HepG2 (cell line): ENCODE measurements around the gene FMNL1. TPM values are rescaled to one million over a fixed set of nuclear protein-coding genes. Genes with fewer than 3 reads are reported as not detected.

Experiments used
- GFI1 ChIP-seq: sonication (generic); formaldehyde crosslinking; IDR thresholded peaks from 2 replicates; pipeline ENCODE4 v1.5.0; 2020; ENCODE audit warnings: missing genetic modification reagents, mild to moderate bottlenecking, borderline replicate concordance
- HHEX ChIP-seq: IDR thresholded peaks from 2 replicates; pipeline ENCODE4 v1.6.1; 2016; ENCODE audit warnings: control low read depth
- HNF4A ChIP-seq: sonication (generic); formaldehyde crosslinking; IDR thresholded peaks from 2 replicates; pipeline ENCODE4 v1.4.0; 2020; ENCODE audit warnings: missing genetic modification reagents
- KLF6 ChIP-seq: IDR thresholded peaks from 2 replicates; pipeline ENCODE4 v1.8.0; 2016; ENCODE audit warnings: missing biosample characterization, missing genetic modification reagents
- MTF2 ChIP-seq: sonication (generic); formaldehyde crosslinking; IDR thresholded peaks from 2 replicates; pipeline ENCODE4 v1.5.0; 2020; ENCODE audit warnings: missing genetic modification reagents, borderline replicate concordance
- MYC ChIP-seq: sonication (generic); formaldehyde crosslinking; IDR thresholded peaks from 2 replicates; pipeline ENCODE4 v1.9.0; 2021; ENCODE audit warnings: missing genetic modification reagents, borderline replicate concordance
- MYNN ChIP-seq: sonication (generic); formaldehyde crosslinking; IDR thresholded peaks from 2 replicates; pipeline ENCODE4 v1.4.0; 2020; ENCODE audit warnings: mild to moderate bottlenecking, low read depth, missing genetic modification reagents
- RAD21 ChIP-seq: fragments of 450-650 bp; formaldehyde crosslinking; IDR thresholded peaks from 2 replicates; pipeline ENCODE4 v1.5.0; 2020; ENCODE audit warnings: mild to moderate bottlenecking
- RAD51 ChIP-seq: fragments of 450-650 bp; IDR thresholded peaks from 2 replicates; pipeline ENCODE4 v1.6.1; 2016; ENCODE audit warnings: borderline replicate concordance
- TAF1 ChIP-seq: sonication (generic); formaldehyde crosslinking; IDR thresholded peaks from 2 replicates; pipeline ENCODE4 v1.4.0; 2020; ENCODE audit warnings: missing genetic modification reagents
- TEF ChIP-seq: sonication (generic); formaldehyde crosslinking; IDR thresholded peaks from 2 replicates; pipeline ENCODE4 v1.5.0; 2020; ENCODE audit warnings: missing genetic modification reagents
- ZNF12 ChIP-seq: sonication (generic); formaldehyde crosslinking; IDR thresholded peaks from 2 replicates; pipeline ENCODE4 v1.5.0; 2020; ENCODE audit warnings: missing genetic modification reagents
- ZNF317 ChIP-seq: sonication (generic); formaldehyde crosslinking; IDR thresholded peaks from 2 replicates; pipeline ENCODE4 v1.5.0; 2020; ENCODE audit warnings: mild to moderate bottlenecking, missing genetic modification reagents
- ZNF337 ChIP-seq: sonication (generic); formaldehyde crosslinking; IDR thresholded peaks from 2 replicates; pipeline ENCODE4 v1.5.1; 2020; ENCODE audit warnings: missing genetic modification reagents, low read depth, mild to moderate bottlenecking, borderline replicate concordance
- ZNF75D ChIP-seq: sonication (generic); formaldehyde crosslinking; IDR thresholded peaks from 2 replicates; pipeline ENCODE4 v1.8.1; 2023; ENCODE audit warnings: missing genetic modification reagents, mild to moderate bottlenecking, borderline replicate concordance
- polyA plus RNA-seq, 8 experiments: library from polyadenylated mRNA; depleted of rRNA in 3 of 8; stranded (reverse) in 7 of 8; unstranded in 1 of 8; fragments of >200 nt; fragmentation: Illumina TruSeq in 4 of 8; extraction: Trizol in 4 of 8; gene quantifications; 2 replicates each; pipeline versions ENCODE4 v1.2.1 to v1.2.3, GENCODE V29; 2011 to 2016; ENCODE audit warnings: low read depth in 4 of 8, missing spikeins in 1 of 8, mixed read lengths in 1 of 8; ENCODE audit not compliant: insufficient read depth in 1 of 8
- total RNA-seq, 5 experiments: library from RNA; depleted of rRNA; stranded (reverse); fragments of >200 nt; fragmentation: Illumina TruSeq; extraction: Trizol; gene quantifications; 2 replicates each; pipeline ENCODE4 v1.2.3, GENCODE V29; 2016; ENCODE audit warnings: low read depth in 1 of 5
- TF ChIP-seq, protein P1 (sequence below): sonication (generic); formaldehyde crosslinking; IDR thresholded peaks from 2 replicates; pipeline ENCODE4 v1.9.0; 2022; ENCODE audit warnings: missing genetic modification reagents, mild to moderate bottlenecking, borderline replicate concordance
- TF ChIP-seq, protein P2 (sequence below): conservative IDR thresholded peaks from 2 replicates; pipeline ENCODE4 v1.6.1; 2018; ENCODE audit warnings: missing genetic modification reagents
- TF ChIP-seq, protein P3 (sequence below): sonication (generic); formaldehyde crosslinking; IDR thresholded peaks from 2 replicates; pipeline ENCODE4 v1.5.0; 2020; ENCODE audit warnings: mild to moderate bottlenecking, missing genetic modification reagents, borderline replicate concordance

The FMNL1 gene
- total and polyA plus RNA-seq, 2 of the 13 experiments (the other 11 are each of a cell fraction or from before 2014, with no cell fraction given) = 0.53 to 0.70 TPM

- TF ChIP-seq ZNF75D (CRISPR knock-in tag) (no peak), ZNF317 (no peak), MYC (CRISPR knock-in tag) (peak; percentile 55), HNF4A (CRISPR knock-in tag) (no peak), ZNF337 (no peak), TEF (CRISPR knock-in tag) (no peak), TAF1 (peak; percentile 60; the same call in 1 of the 2 replicates), HHEX (CRISPR knock-in tag) (no peak), ZNF12 (CRISPR knock-in tag) (no peak), MTF2 (no peak), RAD51 (no peak), GFI1 (CRISPR knock-in tag) (peak; percentile 79; the same call in 1 of the 2 replicates), RAD21 (CRISPR knock-in tag) (0 out of 2 replicates have a peak, but pooled peaks have one; percentile 7), MYNN (no peak), KLF6 (CRISPR knock-in tag) (no peak)
- TF ChIP-seq, protein P1, sequence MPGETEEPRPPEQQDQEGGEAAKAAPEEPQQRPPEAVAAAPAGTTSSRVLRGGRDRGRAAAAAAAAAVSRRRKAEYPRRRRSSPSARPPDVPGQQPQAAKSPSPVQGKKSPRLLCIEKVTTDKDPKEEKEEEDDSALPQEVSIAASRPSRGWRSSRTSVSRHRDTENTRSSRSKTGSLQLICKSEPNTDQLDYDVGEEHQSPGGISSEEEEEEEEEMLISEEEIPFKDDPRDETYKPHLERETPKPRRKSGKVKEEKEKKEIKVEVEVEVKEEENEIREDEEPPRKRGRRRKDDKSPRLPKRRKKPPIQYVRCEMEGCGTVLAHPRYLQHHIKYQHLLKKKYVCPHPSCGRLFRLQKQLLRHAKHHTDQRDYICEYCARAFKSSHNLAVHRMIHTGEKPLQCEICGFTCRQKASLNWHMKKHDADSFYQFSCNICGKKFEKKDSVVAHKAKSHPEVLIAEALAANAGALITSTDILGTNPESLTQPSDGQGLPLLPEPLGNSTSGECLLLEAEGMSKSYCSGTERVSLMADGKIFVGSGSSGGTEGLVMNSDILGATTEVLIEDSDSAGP (CRISPR knock-in tag) = peak; percentile 77
- TF ChIP-seq, protein P2, sequence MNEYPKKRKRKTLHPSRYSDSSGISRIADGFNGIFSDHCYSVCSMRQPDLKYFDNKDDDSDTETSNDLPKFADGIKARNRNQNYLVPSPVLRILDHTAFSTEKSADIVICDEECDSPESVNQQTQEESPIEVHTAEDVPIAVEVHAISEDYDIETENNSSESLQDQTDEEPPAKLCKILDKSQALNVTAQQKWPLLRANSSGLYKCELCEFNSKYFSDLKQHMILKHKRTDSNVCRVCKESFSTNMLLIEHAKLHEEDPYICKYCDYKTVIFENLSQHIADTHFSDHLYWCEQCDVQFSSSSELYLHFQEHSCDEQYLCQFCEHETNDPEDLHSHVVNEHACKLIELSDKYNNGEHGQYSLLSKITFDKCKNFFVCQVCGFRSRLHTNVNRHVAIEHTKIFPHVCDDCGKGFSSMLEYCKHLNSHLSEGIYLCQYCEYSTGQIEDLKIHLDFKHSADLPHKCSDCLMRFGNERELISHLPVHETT = no peak
- TF ChIP-seq, protein P3, sequence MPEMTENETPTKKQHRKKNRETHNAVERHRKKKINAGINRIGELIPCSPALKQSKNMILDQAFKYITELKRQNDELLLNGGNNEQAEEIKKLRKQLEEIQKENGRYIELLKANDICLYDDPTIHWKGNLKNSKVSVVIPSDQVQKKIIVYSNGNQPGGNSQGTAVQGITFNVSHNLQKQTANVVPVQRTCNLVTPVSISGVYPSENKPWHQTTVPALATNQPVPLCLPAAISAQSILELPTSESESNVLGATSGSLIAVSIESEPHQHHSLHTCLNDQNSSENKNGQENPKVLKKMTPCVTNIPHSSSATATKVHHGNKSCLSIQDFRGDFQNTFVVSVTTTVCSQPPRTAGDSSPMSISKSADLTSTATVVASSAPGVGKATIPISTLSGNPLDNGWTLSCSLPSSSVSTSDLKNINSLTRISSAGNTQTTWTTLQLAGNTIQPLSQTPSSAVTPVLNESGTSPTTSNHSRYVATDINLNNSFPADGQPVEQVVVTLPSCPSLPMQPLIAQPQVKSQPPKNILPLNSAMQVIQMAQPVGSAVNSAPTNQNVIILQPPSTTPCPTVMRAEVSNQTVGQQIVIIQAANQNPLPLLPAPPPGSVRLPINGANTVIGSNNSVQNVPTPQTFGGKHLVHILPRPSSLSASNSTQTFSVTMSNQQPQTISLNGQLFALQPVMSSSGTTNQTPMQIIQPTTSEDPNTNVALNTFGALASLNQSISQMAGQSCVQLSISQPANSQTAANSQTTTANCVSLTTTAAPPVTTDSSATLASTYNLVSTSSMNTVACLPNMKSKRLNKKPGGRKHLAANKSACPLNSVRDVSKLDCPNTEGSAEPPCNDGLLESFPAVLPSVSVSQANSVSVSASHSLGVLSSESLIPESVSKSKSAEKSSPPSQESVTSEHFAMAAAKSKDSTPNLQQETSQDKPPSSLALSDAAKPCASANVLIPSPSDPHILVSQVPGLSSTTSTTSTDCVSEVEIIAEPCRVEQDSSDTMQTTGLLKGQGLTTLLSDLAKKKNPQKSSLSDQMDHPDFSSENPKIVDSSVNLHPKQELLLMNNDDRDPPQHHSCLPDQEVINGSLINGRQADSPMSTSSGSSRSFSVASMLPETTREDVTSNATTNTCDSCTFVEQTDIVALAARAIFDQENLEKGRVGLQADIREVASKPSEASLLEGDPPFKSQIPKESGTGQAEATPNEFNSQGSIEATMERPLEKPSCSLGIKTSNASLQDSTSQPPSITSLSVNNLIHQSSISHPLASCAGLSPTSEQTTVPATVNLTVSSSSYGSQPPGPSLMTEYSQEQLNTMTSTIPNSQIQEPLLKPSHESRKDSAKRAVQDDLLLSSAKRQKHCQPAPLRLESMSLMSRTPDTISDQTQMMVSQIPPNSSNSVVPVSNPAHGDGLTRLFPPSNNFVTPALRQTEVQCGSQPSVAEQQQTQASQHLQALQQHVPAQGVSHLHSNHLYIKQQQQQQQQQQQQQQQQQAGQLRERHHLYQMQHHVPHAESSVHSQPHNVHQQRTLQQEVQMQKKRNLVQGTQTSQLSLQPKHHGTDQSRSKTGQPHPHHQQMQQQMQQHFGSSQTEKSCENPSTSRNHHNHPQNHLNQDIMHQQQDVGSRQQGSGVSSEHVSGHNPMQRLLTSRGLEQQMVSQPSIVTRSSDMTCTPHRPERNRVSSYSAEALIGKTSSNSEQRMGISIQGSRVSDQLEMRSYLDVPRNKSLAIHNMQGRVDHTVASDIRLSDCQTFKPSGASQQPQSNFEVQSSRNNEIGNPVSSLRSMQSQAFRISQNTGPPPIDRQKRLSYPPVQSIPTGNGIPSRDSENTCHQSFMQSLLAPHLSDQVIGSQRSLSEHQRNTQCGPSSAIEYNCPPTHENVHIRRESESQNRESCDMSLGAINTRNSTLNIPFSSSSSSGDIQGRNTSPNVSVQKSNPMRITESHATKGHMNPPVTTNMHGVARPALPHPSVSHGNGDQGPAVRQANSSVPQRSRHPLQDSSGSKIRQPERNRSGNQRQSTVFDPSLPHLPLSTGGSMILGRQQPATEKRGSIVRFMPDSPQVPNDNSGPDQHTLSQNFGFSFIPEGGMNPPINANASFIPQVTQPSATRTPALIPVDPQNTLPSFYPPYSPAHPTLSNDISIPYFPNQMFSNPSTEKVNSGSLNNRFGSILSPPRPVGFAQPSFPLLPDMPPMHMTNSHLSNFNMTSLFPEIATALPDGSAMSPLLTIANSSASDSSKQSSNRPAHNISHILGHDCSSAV = no peak
Measured at GRCh38 chr17:45247429-45248131, 25.9 kb downstream of the FMNL1 start (continued).
